Thyroid gland (tissue), 4 donors: ENCODE data around the gene NSFL1C. TPM values are rescaled to one million over a fixed set of nuclear protein-coding genes. Genes with fewer than 3 reads are reported as not detected.
"Not testable (repeated sequence)": the region's sequence is repeated elsewhere in the genome, so short reads cannot be mapped to it uniquely, and the experiment has no call there.

Experiments
- DNase-seq, 2 donors: peaks; one replicate each; pipeline ENCODE4 v3.0.0-alpha.2; 2019
- H3K27ac ChIP-seq, 3 donors: fragments of 200-600 bp; sonication (generic); 1 replicate in 2 of 3; 2 replicates in 1 of 3; pipeline ENCODE4 v1.5.1; 2016 to 2019; ENCODE audit warnings: mild to moderate bottlenecking in 1 of 3, moderate library complexity in 1 of 3
- H3K27me3 ChIP-seq: fragments of 200-600 bp; sonication (generic); one replicate; pipeline ENCODE4 v1.5.1; 2019
- H3K36me3 ChIP-seq, 2 donors: fragments of 200-600 bp; sonication (generic); one replicate each; pipeline ENCODE4 v1.5.1; 2016 to 2019
- H3K4me1 ChIP-seq, 2 donors: fragments of 200-600 bp; sonication (generic); one replicate each; pipeline ENCODE4 v1.5.1; 2017 to 2019
- H3K4me3 ChIP-seq, 3 donors: fragments of 200-600 bp; sonication (generic); replicated peaks in 1 of 3; 1 replicate in 2 of 3; 2 replicates in 1 of 3; pipeline ENCODE4 v1.5.1; 2016; ENCODE audit warnings: mild to moderate bottlenecking in 1 of 3
- H3K9me3 ChIP-seq: fragments of 200-600 bp; sonication (generic); one replicate; pipeline ENCODE4 v1.5.1; 2017
- CTCF ChIP-seq, 6 experiments: fragments of 200-600 bp in 3 of 6; fragments of 450-650 bp in 3 of 6; sonication (generic) in 3 of 6; IDR thresholded peaks; one replicate each; pipeline ENCODE4 v1.5.1; 2016 to 2019; ENCODE audit warnings: antibody characterized with exemption in 6 of 6, mild to moderate bottlenecking in 2 of 6, inconsistent platforms in 1 of 6, moderate library complexity in 1 of 6
- POLR2A ChIP-seq, 2 donors: fragments of 450-650 bp; IDR thresholded peaks; one replicate each; pipeline ENCODE4 v1.6.1; 2017; ENCODE audit warnings: antibody characterized with exemption in 2 of 2, mild to moderate bottlenecking in 2 of 2, moderate library complexity in 1 of 2
- WGBS, 2 donors: methylation state at CpG; one replicate each; pipeline ENCODE4 v1.1.5; 2017; 5-methylcytosine and 5-hydroxymethylcytosine counted together
- intact Hi-C: fragments of 100-400 bp; cut with DNase I; formaldehyde crosslinking; loops from one replicate; pipeline ENCODE4 v1.15.1; 2023
- total RNA-seq, 4 donors: library from RNA; depleted of rRNA; stranded (reverse); fragments of >200 nt; gene quantifications; one replicate each; pipeline ENCODE4 v1.2.3, GENCODE V29; 2016

NSFL1C gene
- total RNA-seq, 4 donors from 2014 or later, result 42.2 to 51.3 (median 48.8) TPM

DNA sequence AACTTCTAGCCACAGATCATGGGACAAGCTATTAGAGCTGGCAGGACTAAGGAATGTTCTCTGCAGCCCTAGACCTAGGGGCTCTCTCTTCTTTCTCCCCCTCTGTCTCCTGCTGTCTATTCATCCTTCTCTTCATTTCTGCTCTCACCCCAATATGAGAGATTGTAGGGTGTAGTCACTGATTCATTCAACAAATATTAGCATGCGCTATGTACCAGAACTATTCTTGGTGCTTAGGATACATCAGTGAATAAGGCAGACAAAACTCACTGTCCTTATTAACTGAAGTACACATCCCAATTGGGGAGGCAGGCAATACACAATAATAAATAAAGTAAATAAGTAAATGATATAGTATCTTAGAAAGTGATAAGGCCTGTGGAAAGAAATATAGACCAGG, 39.2 kb upstream of the NSFL1C start:
- Histone ChIP-seq H3K9me3 (no peaks in the 10 kb centered on the region), H3K4me1 (no peaks in the 10 kb centered on the region), H3K27ac (no peak overlapping the region), H3K27me3 (no peaks in the 10 kb centered on the region), H3K36me3 (no peaks in the 10 kb centered on the region), H3K4me3 (no peak overlapping the region)
- DNase-seq, result no peak
- 58 to 95% methylated on average over 1 of the region's 1 CpG for WGBS, 2 donors
- TF ChIP-seq POLR2A (IDR thresholded peaks at IDR 0.05) (no peak), CTCF (IDR thresholded peaks at IDR 0.05) (no peak)
- intact Hi-C loops, result no loop called here

DNA sequence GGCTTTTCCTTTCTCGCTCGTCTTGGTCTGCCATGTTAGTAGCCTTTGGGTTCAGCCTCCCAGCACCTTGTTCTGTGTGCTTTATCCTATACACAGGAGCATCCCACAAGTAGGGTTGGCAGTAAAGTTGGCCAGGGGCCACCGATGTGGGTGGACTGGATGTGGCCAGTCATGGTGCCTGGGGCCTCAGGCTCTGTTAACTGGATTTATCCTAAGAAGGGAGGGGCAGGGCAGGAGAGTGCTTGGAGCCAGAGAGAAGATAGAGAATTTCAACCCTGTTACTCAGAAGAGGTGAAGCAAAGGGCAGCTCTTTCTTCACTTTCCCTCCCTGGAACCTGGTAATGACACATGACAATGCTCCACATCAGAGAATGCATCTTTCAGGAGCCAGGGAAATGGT, 38.7 kb upstream of the NSFL1C start:
- DNase-seq, result no peak
- TF ChIP-seq POLR2A (IDR thresholded peaks at IDR 0.05) (no peak), CTCF (IDR thresholded peaks at IDR 0.05) (no peak)
- no peak overlapping the region for H3K4me3 ChIP-seq
- intact Hi-C loops, result no loop called here
- H3K27me3 ChIP-seq, result no peaks in the 10 kb centered on the region
- H3K36me3 ChIP-seq, result no peaks in the 10 kb centered on the region
- no peak overlapping the region for H3K27ac ChIP-seq
- no peaks in the 10 kb centered on the region for H3K9me3 ChIP-seq
- 83 to 89% methylated on average over 3 of the region's 3 CpGs for whole genome bisulfite sequencing, 2 donors
- H3K4me1 ChIP-seq, result no peaks in the 10 kb centered on the region

- peak; percentile 62 to 68 for DNase-seq
- intact Hi-C loops, result no loop called here
- H3K27ac ChIP-seq, result no peak overlapping the region
- WGBS, 2 donors, result 2 to 3% methylated on average over 8 of the region's 8 CpGs
- H3K27me3 ChIP-seq, result no peaks in the 10 kb centered on the region
- H3K4me3 ChIP-seq, result no peak overlapping the region
- TF ChIP-seq POLR2A (IDR thresholded peaks at IDR 0.05) (no peak), CTCF (IDR thresholded peaks at IDR 0.05) (peak; percentile 34 to 86 (median 78))
- H3K4me1 ChIP-seq, result no peaks in the 10 kb centered on the region
- H3K36me3 ChIP-seq, result no peaks in the 10 kb centered on the region
- H3K9me3 ChIP-seq, result no peaks in the 10 kb centered on the region
Measured at GRCh38 chr20:1503564-1504227, 37.0 kb upstream of the NSFL1C start.

- no peaks in the 10 kb centered on the region for H3K4me1 ChIP-seq
- intact Hi-C loops, result no loop called here
- H3K36me3 ChIP-seq, result no peaks in the 10 kb centered on the region
- H3K4me3 ChIP-seq, result no peak overlapping the region
- H3K27me3 ChIP-seq, result no peaks in the 10 kb centered on the region
- H3K9me3 ChIP-seq, result no peaks in the 10 kb centered on the region
- no peak overlapping the region for H3K27ac ChIP-seq
- TF ChIP-seq POLR2A (IDR thresholded peaks at IDR 0.05) (no peak), CTCF (IDR thresholded peaks at IDR 0.05) (no peak)
- DNase-seq, result no peak
- WGBS, 2 donors, result 41 to 54% methylated on average over 3 of the region's 3 CpGs
Measured at GRCh38 chr20:1500496-1500895, 33.8 kb upstream of the NSFL1C start.

DNA sequence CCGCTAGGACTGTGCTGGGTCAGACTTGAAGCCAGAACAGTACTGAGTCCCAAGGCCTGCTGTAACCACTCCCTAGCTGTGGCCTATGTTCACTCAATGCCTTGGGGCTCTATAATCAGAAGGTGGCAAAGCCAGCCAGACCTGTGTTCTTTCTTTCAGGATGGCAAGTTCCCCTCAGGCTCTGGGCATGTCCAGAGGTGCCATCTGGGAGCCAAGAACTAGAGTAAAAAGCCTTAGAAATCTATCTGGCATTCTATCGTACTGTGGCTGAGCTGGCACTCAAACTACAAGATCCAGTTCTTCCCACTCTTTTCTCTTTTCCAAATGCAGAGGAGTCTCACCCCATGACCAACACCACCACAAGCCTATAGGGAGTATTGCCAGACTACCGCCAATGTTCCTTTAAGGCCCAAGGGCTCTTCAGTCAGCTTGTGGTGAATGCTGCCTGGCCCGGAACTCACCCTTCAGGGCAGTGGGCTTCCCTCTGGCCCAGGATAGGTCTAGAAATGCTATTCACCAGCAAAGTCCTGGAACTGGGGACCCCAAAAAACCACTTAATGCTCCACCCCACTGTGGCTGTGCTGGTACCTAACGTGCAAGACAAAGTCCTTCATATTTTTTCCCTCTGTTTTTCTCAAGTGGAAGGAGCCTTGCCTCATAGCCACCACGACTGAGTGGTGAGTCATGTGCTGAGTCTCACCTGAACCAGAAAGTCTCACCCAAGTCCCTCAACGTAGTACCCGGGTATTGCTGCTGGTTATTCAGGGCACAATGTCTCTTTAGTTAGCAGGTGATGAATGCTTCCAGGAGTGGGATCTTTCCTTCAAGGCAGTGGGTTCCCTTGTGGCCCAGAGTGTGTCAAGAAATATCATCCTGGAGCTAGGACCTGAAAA, 33.1 kb upstream of the NSFL1C start:
- Histone ChIP-seq H3K36me3 (no peaks in the 10 kb centered on the region), H3K27me3 (no peaks in the 10 kb centered on the region), H3K9me3 (no peaks in the 10 kb centered on the region), H3K27ac (no peak overlapping the region), H3K4me3 (no peak overlapping the region), H3K4me1 (no peaks in the 10 kb centered on the region)
- no peak for TF ChIP-seq CTCF (IDR thresholded peaks at IDR 0.05)
- no peak for TF ChIP-seq POLR2A (IDR thresholded peaks at IDR 0.05)
- 76 to 85% methylated on average over 8 of the region's 8 CpGs for WGBS, 2 donors
- DNase-seq, result no peak
- intact Hi-C loops, result no loop called here

DNA sequence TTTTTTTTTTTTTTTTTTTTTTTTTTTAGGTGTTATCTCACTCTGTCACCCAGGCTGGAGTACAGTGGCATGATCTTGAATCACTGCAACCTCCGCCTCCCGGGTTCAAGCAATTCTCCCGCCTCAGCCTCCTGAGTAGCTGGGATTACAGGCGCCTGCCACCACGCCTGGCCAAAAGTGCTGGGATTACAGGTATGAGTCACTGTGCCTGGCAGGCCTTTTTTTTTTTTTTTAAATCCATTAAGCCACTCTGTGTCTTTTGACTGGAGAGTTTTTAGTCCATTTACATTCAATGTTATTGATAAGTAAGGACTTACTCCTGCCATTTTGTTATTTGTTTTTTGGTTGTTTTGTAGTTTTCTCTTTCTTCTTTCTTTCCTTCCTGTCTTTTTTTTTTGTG, 30.7 kb upstream of the NSFL1C start:
- 90 to 92% methylated on average over 5 of the region's 5 CpGs for WGBS, 2 donors
- intact Hi-C loops, H3K4me3 ChIP-seq, H3K27me3 ChIP-seq, H3K27ac ChIP-seq, H3K9me3 ChIP-seq, H3K4me1 ChIP-seq, H3K36me3 ChIP-seq, DNase-seq: not testable (repeated sequence)
